ENCODE measurements around the gene CES4A.
"Not testable (repeated sequence)": the region's sequence is repeated elsewhere in the genome, so short reads cannot be mapped to it uniquely, and the experiment has no call there.

Gene CES4A

DNA sequence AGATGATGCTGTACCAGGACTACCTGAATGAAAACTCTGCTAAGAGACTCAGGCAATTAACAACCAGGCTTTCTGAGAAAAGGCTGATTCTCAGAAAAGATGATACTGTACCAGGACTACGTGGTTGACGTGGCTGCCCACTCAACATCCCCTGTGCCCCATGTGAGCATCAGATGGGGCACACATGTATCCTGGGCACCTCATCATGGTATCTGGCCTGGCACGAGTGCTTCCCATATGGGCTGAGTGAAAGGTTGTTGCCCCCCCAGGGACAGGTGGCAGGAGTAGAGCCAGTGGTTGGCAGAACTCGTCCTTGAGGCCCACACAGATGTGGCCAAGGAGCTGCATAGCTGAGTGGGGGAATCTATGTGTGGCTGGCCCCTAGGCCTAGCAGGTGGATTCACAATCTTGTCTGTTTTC is 3.5 kb upstream of the CES4A start:
- H3K4me3 ChIP-seq, result no peak overlapping the region
- no peaks in the 10 kb centered on the region for H3K27me3 ChIP-seq (ENCODE audit: low read depth)
- H3K9me3 ChIP-seq, result no peaks in the 10 kb centered on the region
- in situ Hi-C loops (cut with MboI; ENCODE audit: low sequenced_read_pairs), result no loop called here
- H3K4me1 ChIP-seq, result no peaks in the 10 kb centered on the region
- no peak for DNase-seq (ENCODE audit: low spot score in 2 of 2)
- no peaks in the 10 kb centered on the region for H3K36me3 ChIP-seq (replicated peaks)

GRCh38 chr16:66986559-66986958 is 1.8 kb upstream of the CES4A start:
- in situ Hi-C loops (cut with MboI; ENCODE audit: low sequenced_read_pairs), result no loop called here
- Histone ChIP-seq H3K36me3 (replicated peaks) (no peaks in the 10 kb centered on the region), H3K9me3 (no peaks in the 10 kb centered on the region), H3K27me3 (ENCODE audit: low read depth) (no peaks in the 10 kb centered on the region), H3K4me1 (no peaks in the 10 kb centered on the region), H3K4me3 (no peak overlapping the region)
- no peak for DNase-seq (ENCODE audit: low spot score in 2 of 2)

DNA sequence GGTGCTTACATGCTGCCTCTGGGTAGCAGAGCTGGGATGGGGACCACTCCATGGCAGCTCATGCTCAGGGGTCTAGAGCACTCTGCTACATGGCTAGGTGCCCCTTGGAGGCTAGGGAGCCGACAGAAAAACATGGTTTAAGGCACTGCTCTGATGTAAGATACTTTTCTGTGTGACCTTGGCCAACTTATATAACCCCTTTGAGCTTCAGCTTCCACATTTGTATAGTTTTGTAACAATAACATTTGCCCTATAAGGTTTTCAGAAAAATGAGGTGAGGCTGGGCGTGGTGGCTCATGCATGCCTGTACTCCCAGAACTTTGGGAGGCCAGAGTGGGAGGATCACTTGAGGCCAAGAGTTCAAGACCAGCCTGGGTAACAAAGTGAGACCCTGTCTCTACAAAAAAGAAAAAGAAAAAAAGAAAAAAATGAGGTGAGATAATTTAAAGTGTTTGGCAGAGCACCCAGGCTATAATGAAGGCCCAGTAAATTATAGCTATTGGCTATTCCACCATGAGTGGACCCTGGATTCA is 3.2 kb downstream of the CES4A start:
- H3K4me1 ChIP-seq, result no peaks in the 10 kb centered on the region
- in situ Hi-C loops (cut with MboI; ENCODE audit: low sequenced_read_pairs), result no loop called here
- no peaks in the 10 kb centered on the region for H3K36me3 ChIP-seq (replicated peaks)
- H3K27me3 ChIP-seq (ENCODE audit: low read depth), result no peaks in the 10 kb centered on the region
- no peak overlapping the region for H3K4me3 ChIP-seq
- no peak for DNase-seq (ENCODE audit: low spot score in 2 of 2)
- H3K9me3 ChIP-seq, result no peaks in the 10 kb centered on the region

DNA sequence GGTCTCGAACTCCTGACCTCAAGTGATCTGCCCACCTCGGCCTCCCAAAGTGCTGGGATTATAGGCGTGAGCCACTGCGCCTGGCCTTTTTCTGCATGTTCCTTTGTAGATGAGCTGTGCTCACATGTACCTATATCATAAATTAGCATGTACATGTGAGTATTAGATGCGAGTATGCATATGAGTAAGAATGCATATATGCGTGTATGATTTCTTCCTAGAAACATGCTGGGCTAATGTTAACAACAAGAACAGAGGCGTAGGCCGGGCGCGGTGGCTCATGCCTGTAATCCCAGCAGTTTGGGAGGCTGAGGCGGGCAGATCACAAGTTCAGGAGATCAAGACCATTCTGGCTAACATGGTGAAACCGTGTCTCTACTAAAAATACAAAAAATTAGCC is 5.2 kb downstream of the CES4A start:
- H3K9me3 ChIP-seq; H3K4me1 ChIP-seq; H3K36me3 ChIP-seq (replicated peaks); H3K27me3 ChIP-seq (ENCODE audit: low read depth); in situ Hi-C loops (cut with MboI; ENCODE audit: low sequenced_read_pairs); H3K4me3 ChIP-seq; DNase-seq (ENCODE audit: low spot score in 2 of 2): not testable (repeated sequence)

GRCh38 chr16:66996324-66996982 is 8.1 kb downstream of the CES4A start:
- in situ Hi-C loops (cut with MboI; ENCODE audit: low sequenced_read_pairs), result no loop called here
- H3K4me3 ChIP-seq, result no peak overlapping the region
- H3K4me1 ChIP-seq, result no peaks in the 10 kb centered on the region

DNA sequence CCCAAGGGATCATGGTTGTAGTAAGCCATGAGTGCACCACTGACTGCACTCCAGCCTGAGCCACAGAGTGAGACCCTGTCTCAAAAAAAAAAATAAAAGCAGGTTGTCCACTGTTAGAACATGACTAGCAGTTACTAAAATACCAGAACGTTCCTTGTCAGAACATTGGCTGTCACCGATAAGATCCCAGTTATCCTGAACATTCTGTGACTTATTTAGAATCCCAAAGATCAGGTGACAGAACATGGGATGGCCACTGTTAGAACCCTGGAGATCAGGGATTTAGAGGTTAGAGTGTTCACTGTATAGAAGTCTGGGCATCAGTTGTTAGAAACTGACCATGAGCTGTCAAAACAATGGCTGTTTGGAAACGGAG is 8.6 kb downstream of the CES4A start:
- Histone ChIP-seq H3K4me3 (no peak overlapping the region), H3K27me3 (ENCODE audit: low read depth) (no peaks in the 10 kb centered on the region), H3K36me3 (replicated peaks) (no peaks in the 10 kb centered on the region), H3K9me3 (no peaks in the 10 kb centered on the region), H3K4me1 (no peaks in the 10 kb centered on the region)
- in situ Hi-C loops (cut with MboI; ENCODE audit: low sequenced_read_pairs), result no loop called here
- no peak for DNase-seq (ENCODE audit: low spot score in 2 of 2)

More at GRCh38 chr16:66996324-66996982, 8.1 kb downstream of the CES4A start:
- DNase-seq (ENCODE audit: low spot score in 2 of 2), result no peak
- no peaks in the 10 kb centered on the region for H3K36me3 ChIP-seq (replicated peaks)
- no peaks in the 10 kb centered on the region for H3K9me3 ChIP-seq
- H3K27me3 ChIP-seq (ENCODE audit: low read depth), result no peaks in the 10 kb centered on the region

GRCh38 chr16:67000384-67001351 is 12.3 kb downstream of the CES4A start:
- no peaks in the 10 kb centered on the region for H3K9me3 ChIP-seq
- no peaks in the 10 kb centered on the region; the same call in 1 of the 2 replicates for H3K27me3 ChIP-seq (ENCODE audit: low read depth)
- no peaks in the 10 kb centered on the region for H3K36me3 ChIP-seq (replicated peaks)
- peak overlapping the region; percentile 18 for H3K4me3 ChIP-seq
- in situ Hi-C loops (cut with MboI; ENCODE audit: low sequenced_read_pairs), result no loop called here
- DNase-seq (ENCODE audit: low spot score in 2 of 2), result peak; percentile 18 to 72
- no peaks in the 10 kb centered on the region for H3K4me1 ChIP-seq

DNA sequence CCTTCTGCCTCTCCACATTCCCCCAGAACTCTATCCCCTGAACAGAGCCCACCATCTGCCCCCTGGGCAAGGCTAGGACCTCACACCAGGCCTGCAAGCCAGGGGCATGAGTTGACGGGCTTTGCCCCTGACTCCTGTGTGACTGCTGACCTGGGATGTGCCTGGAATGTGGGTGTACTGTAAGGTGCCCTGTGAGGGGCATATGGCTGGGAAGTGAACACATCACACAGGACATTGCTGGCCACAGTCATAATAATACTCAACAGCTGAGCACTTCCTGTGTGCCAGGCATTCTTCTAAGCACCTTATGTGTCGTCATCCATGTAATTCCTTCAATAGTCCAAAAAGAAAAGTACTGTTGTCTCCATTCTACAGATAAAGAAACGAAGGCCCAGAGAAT is 13.3 kb downstream of the CES4A start:
- Histone ChIP-seq H3K4me1 (no peaks in the 10 kb centered on the region), H3K9me3 (no peaks in the 10 kb centered on the region), H3K27me3 (ENCODE audit: low read depth) (no peaks in the 10 kb centered on the region; the same call in 1 of the 2 replicates), H3K4me3 (no peak overlapping the region), H3K36me3 (replicated peaks) (no peaks in the 10 kb centered on the region)
- in situ Hi-C loops (cut with MboI; ENCODE audit: low sequenced_read_pairs), result no loop called here
- DNase-seq (ENCODE audit: low spot score in 2 of 2), result no peak

GRCh38 chr16:67006930-67007658 is 18.7 kb downstream of the CES4A start:
- Histone ChIP-seq H3K9me3 (no peaks in the 10 kb centered on the region), H3K36me3 (replicated peaks) (no peaks in the 10 kb centered on the region), H3K27me3 (ENCODE audit: low read depth) (no peaks in the 10 kb centered on the region; the same call in 1 of the 2 replicates), H3K4me1 (no peaks in the 10 kb centered on the region), H3K4me3 (no peak overlapping the region)
- in situ Hi-C loops (cut with MboI; ENCODE audit: low sequenced_read_pairs), result no loop called here
- no peak for DNase-seq (ENCODE audit: low spot score in 2 of 2)

- H3K36me3 ChIP-seq (replicated peaks), result no peaks in the 10 kb centered on the region
- DNase-seq (ENCODE audit: low spot score in 2 of 2), result no peak
- no peaks in the 10 kb centered on the region for H3K9me3 ChIP-seq
- no peaks in the 10 kb centered on the region for H3K27me3 ChIP-seq (ENCODE audit: low read depth)
- peaks cover under 1% of the 10 kb centered on the region; the same call in 1 of the 2 replicates for H3K4me1 ChIP-seq
- in situ Hi-C loops (cut with MboI; ENCODE audit: low sequenced_read_pairs), result no loop called here
- no peak overlapping the region for H3K4me3 ChIP-seq
Measured at GRCh38 chr16:67009158-67009557, 20.8 kb downstream of the CES4A start.

DNA sequence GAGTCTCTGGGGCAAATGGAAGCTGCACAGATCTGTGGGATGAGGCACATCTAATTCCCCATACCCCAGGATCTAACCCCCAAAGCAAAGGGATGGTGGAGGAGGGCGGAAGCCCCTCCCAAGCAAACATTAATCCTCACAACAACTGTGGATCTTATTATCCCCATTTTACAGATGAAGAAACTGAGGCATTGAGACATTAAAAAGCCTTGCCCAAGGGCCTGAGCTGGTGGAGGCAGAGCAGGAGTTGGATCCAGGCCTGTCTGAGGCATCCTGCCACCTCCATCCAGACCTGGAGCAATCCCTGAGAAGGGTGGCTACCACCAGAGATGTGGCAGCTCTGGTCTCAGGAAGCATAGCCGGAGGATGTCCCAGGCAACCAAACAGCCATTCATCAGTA is 22.9 kb downstream of the CES4A start:
- Histone ChIP-seq H3K27me3 (ENCODE audit: low read depth) (no peaks in the 10 kb centered on the region), H3K9me3 (no peaks in the 10 kb centered on the region), H3K36me3 (replicated peaks) (no peaks in the 10 kb centered on the region), H3K4me1 (peaks cover 4% of the 10 kb centered on the region; the same call in 1 of the 2 replicates), H3K4me3 (no peak overlapping the region)
- in situ Hi-C loops (cut with MboI; ENCODE audit: low sequenced_read_pairs), result loop anchor here (10.0 kb wide), 1 partner anchor 144 kb away; the partner anchor contains the start of genes B3GNT9, FBXL8 and TRADD
- DNase-seq (ENCODE audit: low spot score in 2 of 2), result no peak

DNA sequence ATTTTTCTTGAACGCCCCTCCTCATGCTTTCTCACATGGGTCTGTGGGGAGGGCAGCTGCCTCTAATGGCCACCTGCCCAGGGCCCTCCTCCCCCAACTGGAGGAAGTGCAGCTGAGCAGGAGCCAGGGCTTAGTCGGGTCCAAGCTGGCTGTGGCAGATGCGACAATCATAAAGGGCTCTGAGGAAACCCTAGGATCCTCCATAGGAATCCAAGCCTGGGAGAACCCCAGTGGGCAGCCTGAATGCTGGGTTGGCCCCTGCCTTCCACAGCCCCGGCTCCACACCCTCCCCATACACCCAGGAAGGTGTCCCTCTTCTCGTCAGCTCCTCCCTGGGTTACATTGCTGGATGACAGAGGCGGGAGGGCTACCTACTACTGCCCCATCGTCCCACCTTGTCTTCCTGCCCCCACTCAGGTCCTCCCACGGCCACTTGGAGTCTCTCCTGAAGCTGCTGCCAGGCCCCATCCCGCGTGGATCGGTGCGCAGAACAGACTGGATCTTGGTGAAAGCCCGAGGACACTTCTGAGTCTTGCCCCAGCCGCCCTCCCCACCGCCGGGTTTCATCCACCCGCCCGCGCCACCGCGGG is 24.9 kb downstream of the CES4A start:
- no peaks in the 10 kb centered on the region for H3K27me3 ChIP-seq (ENCODE audit: low read depth)
- peak overlapping the region; percentile 33 for H3K4me3 ChIP-seq
- H3K9me3 ChIP-seq, result no peaks in the 10 kb centered on the region
- in situ Hi-C loops (cut with MboI; ENCODE audit: low sequenced_read_pairs), result loop anchor here (10.0 kb wide), 1 partner anchor 141 kb away; the partner anchor contains the start of genes B3GNT9, FBXL8 and TRADD
- H3K4me1 ChIP-seq, result peaks cover 4% of the 10 kb centered on the region; the same call in 1 of the 2 replicates
- DNase-seq (ENCODE audit: low spot score in 2 of 2), result no peak
- no peaks in the 10 kb centered on the region for H3K36me3 ChIP-seq (replicated peaks)
